CD4-positive, alpha-beta T cell treated with Interleukin-4 for 1 hour (primary cell): Measurements from ENCODE around the gene GP1BA.
A peak's percentile ranks its signal among the peaks of the same experiment; 100 is the strongest.

ENCODE experiments used
- DNase-seq, 2 donors: peaks; one replicate each; pipeline ENCODE4 v3.0.0-alpha.2; 2020 to 2022

The GP1BA gene

GRCh38 chr17:4931963-4932362 is at the start of gene GP1BA:
Gene GP1BA, plus strand, starts transcription at chr17:4932277. Its CDS starts 328 bp downstream, at chr17:4932605.
- no peak for DNase-seq

GRCh38 chr17:4884489-4884888 is 47.6 kb upstream of the GP1BA start:
- no peak for DNase-seq

GRCh38 chr17:4886830-4887229 is 45.2 kb upstream of the GP1BA start:
- DNase-seq: no peak

GRCh38 chr17:4887581-4887980 is 44.5 kb upstream of the GP1BA start:
- DNase-seq: no peak

GRCh38 chr17:4891411-4892410 is 40.4 kb upstream of the GP1BA start:
- DNase-seq: no peak

GRCh38 chr17:4892499-4893221 is 39.4 kb upstream of the GP1BA start:
- DNase-seq: no peak

GRCh38 chr17:4893272-4893671 is 38.8 kb upstream of the GP1BA start:
- DNase-seq: no peak

GRCh38 chr17:4893721-4894560 is 38.1 kb upstream of the GP1BA start:
- no peak for DNase-seq

GRCh38 chr17:4895121-4895520 is 37.0 kb upstream of the GP1BA start:
- DNase-seq: no peak

GRCh38 chr17:4895657-4896331 is 36.3 kb upstream of the GP1BA start:
- no peak for DNase-seq

- DNase-seq: no peak
Measured at GRCh38 chr17:4896332-4897197, 35.5 kb upstream of the GP1BA start.

GRCh38 chr17:4897198-4897687 is 34.8 kb upstream of the GP1BA start:
- DNase-seq: no peak

GRCh38 chr17:4897785-4898184 is 34.3 kb upstream of the GP1BA start:
- no peak for DNase-seq

GRCh38 chr17:4898351-4898750 is 33.7 kb upstream of the GP1BA start:
- DNase-seq: no peak

GRCh38 chr17:4898927-4899326 is 33.1 kb upstream of the GP1BA start:
- no peak for DNase-seq

GRCh38 chr17:4899341-4900230 is 32.5 kb upstream of the GP1BA start, which contains the start of gene C17orf107:
Gene C17orf107, plus strand, starts transcription at chr17:4899536. Its CDS starts 227 bp downstream, at chr17:4899763.
- peak; percentile 94 to 97 for DNase-seq

- DNase-seq: peak; percentile 82 to 88
Measured at GRCh38 chr17:4900231-4901107, 31.6 kb upstream of the GP1BA start.

GRCh38 chr17:4901108-4901647 is 30.9 kb upstream of the GP1BA start:
- DNase-seq: peak in 1 of 2 donors; percentile 32
